SU-DHL-6 (cell line): ENCODE data around the gene AGAP5.
A peak's percentile ranks its signal among the peaks of the same experiment; 100 is the strongest.

ENCODE experiments used
- H2AFZ ChIP-seq: fragments of 200-600 bp; sonication (generic); 2 replicates; pipeline ENCODE4 v1.6.1; 2014; ENCODE audit warnings: low read depth, mild to moderate bottlenecking, moderate library complexity, mixed read lengths, antibody characterized with exemption, low read length; ENCODE audit not compliant: severe bottlenecking
- H3F3A ChIP-seq: fragments of 200-600 bp; shearing (Covaris generic); 2 replicates; pipeline ENCODE4 v1.6.0; 2016; ENCODE audit warnings: antibody characterized with exemption, mild to moderate bottlenecking; ENCODE audit not compliant: insufficient read depth
- H3K27ac ChIP-seq: fragments of 200-600 bp; sonication (generic); 2 replicates; pipeline ENCODE4 v1.5.1; 2016; ENCODE audit warnings: low read depth, mild to moderate bottlenecking, low read length, moderate library complexity, mixed read lengths
- H3K27me3 ChIP-seq: fragments of 200-600 bp; sonication (generic), shearing (Covaris generic); 2 replicates; pipeline ENCODE4 v1.6.0; 2014; ENCODE audit warnings: mild to moderate bottlenecking, low read length
- H3K36me3 ChIP-seq: fragments of 200-600 bp; sonication (generic); 2 replicates; pipeline ENCODE4 v1.6.1; 2014; ENCODE audit warnings: mild to moderate bottlenecking, low read length, mixed read lengths
- H3K4me2 ChIP-seq: fragments of 300-600, 200-600 bp; shearing (Covaris generic), sonication (generic); 2 replicates; pipeline ENCODE4 v1.6.0; 2014; ENCODE audit warnings: low read length, low read depth, mild to moderate bottlenecking; ENCODE audit not compliant: poor library complexity, severe bottlenecking
- H3K4me3 ChIP-seq: fragments of 200-600 bp; sonication (generic); 2 replicates; pipeline ENCODE4 v1.5.1; 2014; ENCODE audit warnings: antibody characterized with exemption, low read length, mild to moderate bottlenecking, mixed read lengths; ENCODE audit not compliant: insufficient read depth, poor library complexity, severe bottlenecking
- H3K79me2 ChIP-seq: fragments of 200-600 bp; sonication (generic); 2 replicates; pipeline ENCODE4 v1.6.1; 2014; ENCODE audit warnings: mild to moderate bottlenecking, low read length, moderate library complexity; ENCODE audit not compliant: insufficient read depth
- H3K9ac ChIP-seq: fragments of 200-600 bp; sonication (generic); 2 replicates; pipeline ENCODE4 v1.7.0; 2014; ENCODE audit warnings: mild to moderate bottlenecking, low read length
- H3K9me2 ChIP-seq: fragments of 200-600 bp; sonication (generic); replicated peaks from 2 replicates; pipeline ENCODE4 v1.6.1; 2014; ENCODE audit warnings: low read length; ENCODE audit not compliant: insufficient read depth
- H3K9me3 ChIP-seq: fragments of 200-600 bp; sonication (generic); 2 replicates; pipeline ENCODE4 v1.6.1; 2014; ENCODE audit warnings: low read length, mixed read lengths; ENCODE audit not compliant: insufficient read depth
- H4K20me1 ChIP-seq: fragments of 200-600 bp; sonication (generic); 2 replicates; pipeline ENCODE4 v1.6.1; 2014; ENCODE audit warnings: low read depth, mild to moderate bottlenecking, antibody characterized with exemption, low read length, moderate library complexity, mixed read lengths
- CTCF ChIP-seq: fragments of 200-600 bp; sonication (generic); IDR thresholded peaks from one replicate; pipeline ENCODE4 v1.5.1; 2017; ENCODE audit warnings: antibody characterized with exemption, mild to moderate bottlenecking, low read length, moderate library complexity; ENCODE audit not compliant: insufficient read depth, poor library complexity, severe bottlenecking
- EZH2phosphoT487 ChIP-seq: fragments of 200-600 bp; sonication (generic), shearing (Covaris generic); conservative IDR thresholded peaks from 2 replicates; pipeline ENCODE4 v1.6.1; 2018; ENCODE audit warnings: mild to moderate bottlenecking, antibody characterized with exemption, low read length, moderate library complexity, mixed read lengths

The AGAP5 gene

GRCh38 chr10:73644015-73644743 is 53.7 kb downstream of the AGAP5 start:
- H3K9me3 ChIP-seq: no peaks in the 10 kb centered on the region
- H3K27ac ChIP-seq: no peak overlapping the region
- H3K9ac ChIP-seq: no peak overlapping the region
- no peaks in the 10 kb centered on the region for H4K20me1 ChIP-seq
- no peaks in the 10 kb centered on the region for H3F3A ChIP-seq
- H3K36me3 ChIP-seq: no peaks in the 10 kb centered on the region
- TF ChIP-seq EZH2phosphoT487 (no peak), CTCF (peak; percentile 59)
- H3K79me2 ChIP-seq: no peaks in the 10 kb centered on the region
- H3K9me2 ChIP-seq: no peaks in the 10 kb centered on the region
- no peak overlapping the region for H2AFZ ChIP-seq
- H3K27me3 ChIP-seq: no peaks in the 10 kb centered on the region
- no peak overlapping the region for H3K4me3 ChIP-seq
- no peak overlapping the region for H3K4me2 ChIP-seq

GRCh38 chr10:73643362-73643761 is 54.5 kb downstream of the AGAP5 start:
- no peaks in the 10 kb centered on the region for H3K9me2 ChIP-seq
- H3K79me2 ChIP-seq: no peaks in the 10 kb centered on the region
- H2AFZ ChIP-seq: no peak overlapping the region
- H3K36me3 ChIP-seq: no peaks in the 10 kb centered on the region
- H3F3A ChIP-seq: no peaks in the 10 kb centered on the region
- H4K20me1 ChIP-seq: no peaks in the 10 kb centered on the region
- no peak overlapping the region for H3K9ac ChIP-seq
- no peak overlapping the region for H3K27ac ChIP-seq
- H3K9me3 ChIP-seq: no peaks in the 10 kb centered on the region
- H3K4me2 ChIP-seq: no peak overlapping the region
- no peak for TF ChIP-seq CTCF
- no peak for TF ChIP-seq EZH2phosphoT487
- no peaks in the 10 kb centered on the region for H3K27me3 ChIP-seq
- H3K4me3 ChIP-seq: no peak overlapping the region

DNA sequence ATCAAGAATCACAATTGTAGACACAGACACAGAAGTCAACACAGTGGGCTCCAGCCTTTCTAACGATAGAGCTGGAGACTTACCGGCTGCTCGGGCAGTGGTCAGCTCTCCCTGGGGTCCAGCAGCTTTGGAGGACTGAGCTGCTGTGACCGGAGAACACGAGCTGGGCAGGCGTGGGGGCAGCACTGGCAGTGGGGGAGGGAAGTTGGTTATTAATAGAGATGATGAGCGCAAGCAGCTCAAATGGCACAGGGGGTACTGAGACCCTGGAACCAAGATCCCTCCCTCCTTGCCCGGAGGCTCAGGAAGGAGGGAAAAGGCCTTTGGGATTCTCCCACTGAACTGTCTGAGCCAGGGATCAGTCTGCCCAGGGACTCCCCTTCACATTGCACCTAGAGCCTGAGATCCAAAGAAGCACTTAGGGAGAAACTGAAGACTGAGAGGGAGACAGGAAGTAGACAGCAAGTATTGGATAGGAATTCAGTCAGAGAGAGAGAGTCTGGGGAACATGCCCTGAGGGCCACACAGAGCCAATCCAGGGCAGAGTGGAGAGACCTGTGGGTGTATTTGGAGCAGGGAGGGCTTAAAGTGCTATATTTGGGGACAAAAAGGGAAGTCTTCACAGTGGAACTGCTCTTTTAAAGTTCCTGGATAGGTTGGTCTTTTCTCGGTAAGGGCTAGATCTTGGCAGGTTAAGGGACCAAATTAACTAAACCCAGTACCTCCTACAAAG is 56.4 kb downstream of the AGAP5 start, which contains the start of gene MYOZ1:
Gene MYOZ1, minus strand, starts transcription at position 147 of the 733 bp plus-strand sequence. CDS start 1,457 bp downstream, outside the sequence.
- no peak within 1 kb of the TSS for H2AFZ ChIP-seq
- no peaks in the 10 kb centered on the region for H3K9me3 ChIP-seq
- H3K4me3 ChIP-seq: no peak within 1 kb of the TSS
- H3K27me3 ChIP-seq: no peaks in the 10 kb centered on the region
- no peaks in the 10 kb centered on the region for H3K79me2 ChIP-seq
- no peaks in the 10 kb centered on the region for H3K36me3 ChIP-seq
- no peaks in the 10 kb centered on the region for H3K9me2 ChIP-seq
- TF ChIP-seq EZH2phosphoT487: no peak
- TF ChIP-seq CTCF: no peak
- H3K4me2 ChIP-seq: no peak within 1 kb of the TSS
- H3K9ac ChIP-seq: no peak within 1 kb of the TSS
- H3F3A ChIP-seq: no peaks in the 10 kb centered on the region
- H4K20me1 ChIP-seq: no peaks in the 10 kb centered on the region
- H3K27ac ChIP-seq: no peak within 1 kb of the TSS
